Measurements from ENCODE around the gene PPM1B. TPM values are rescaled to one million over a fixed set of nuclear protein-coding genes. Genes with fewer than 3 reads are reported as not detected.

PPM1B gene
- total RNA-seq, 2 experiments from 2014 or later: 87.3 to 89.6 TPM

DNA sequence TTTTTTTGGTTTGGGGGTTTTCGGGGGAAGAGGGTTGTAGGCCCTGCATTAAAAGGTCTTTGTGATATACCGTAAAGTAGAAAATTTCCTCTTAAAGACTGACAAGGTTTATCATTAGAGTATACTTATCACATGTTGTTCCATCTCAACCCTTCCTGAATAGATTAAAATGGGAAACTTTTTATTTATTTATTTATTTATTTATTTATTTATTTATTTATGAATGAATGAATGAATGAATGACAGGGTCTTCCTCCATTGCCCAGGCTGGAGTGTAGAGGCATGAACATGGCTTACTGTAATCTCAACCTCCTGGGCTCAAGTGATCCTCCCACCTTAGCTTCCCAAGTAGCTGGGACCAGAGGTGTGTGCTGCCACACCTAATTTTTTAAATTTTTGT, 58.1 kb downstream of the PPM1B start:
- H3K27ac ChIP-seq (ENCODE audit: low read depth in 1 of 2, low read length in 2 of 2): no peak overlapping the region
- POLR2A ChIA-PET: no interaction called here
- TF ChIP-seq, protein P1, sequence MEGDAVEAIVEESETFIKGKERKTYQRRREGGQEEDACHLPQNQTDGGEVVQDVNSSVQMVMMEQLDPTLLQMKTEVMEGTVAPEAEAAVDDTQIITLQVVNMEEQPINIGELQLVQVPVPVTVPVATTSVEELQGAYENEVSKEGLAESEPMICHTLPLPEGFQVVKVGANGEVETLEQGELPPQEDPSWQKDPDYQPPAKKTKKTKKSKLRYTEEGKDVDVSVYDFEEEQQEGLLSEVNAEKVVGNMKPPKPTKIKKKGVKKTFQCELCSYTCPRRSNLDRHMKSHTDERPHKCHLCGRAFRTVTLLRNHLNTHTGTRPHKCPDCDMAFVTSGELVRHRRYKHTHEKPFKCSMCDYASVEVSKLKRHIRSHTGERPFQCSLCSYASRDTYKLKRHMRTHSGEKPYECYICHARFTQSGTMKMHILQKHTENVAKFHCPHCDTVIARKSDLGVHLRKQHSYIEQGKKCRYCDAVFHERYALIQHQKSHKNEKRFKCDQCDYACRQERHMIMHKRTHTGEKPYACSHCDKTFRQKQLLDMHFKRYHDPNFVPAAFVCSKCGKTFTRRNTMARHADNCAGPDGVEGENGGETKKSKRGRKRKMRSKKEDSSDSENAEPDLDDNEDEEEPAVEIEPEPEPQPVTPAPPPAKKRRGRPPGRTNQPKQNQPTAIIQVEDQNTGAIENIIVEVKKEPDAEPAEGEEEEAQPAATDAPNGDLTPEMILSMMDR (IDR thresholded peaks at IDR 0.05): no peak
- ATAC-seq (ENCODE audit: poor library complexity) (no peak), DNase-seq (no peak)
- no peaks in the 10 kb centered on the region for H3K4me1 ChIP-seq (ENCODE audit: insufficient read depth, low read length)
- CTCF ChIA-PET: interaction anchor here (0.7 kb wide), 2 partner anchors 14 to 135 kb away, joined by 4 to 6 read pairs; partner anchors contain the start of gene PREPL
- Mint-ChIP-seq H3K9me3 (no peaks in the 10 kb centered on the region), H3K4me3 (no peak overlapping the region), H3K27ac (peak overlapping the region; percentile 36), H3K4me1 (ENCODE audit: low read depth) (peaks cover 15% of the 10 kb centered on the region), H3K27me3 (no peaks in the 10 kb centered on the region), H3K36me3 (ENCODE audit: low read depth) (peaks cover 68% of the 10 kb centered on the region)
- H3K4me3 ChIP-seq (ENCODE audit: low read length): no peak overlapping the region
- no peaks in the 10 kb centered on the region for H3K9me3 ChIP-seq (ENCODE audit: control insufficient read depth in 1 of 2, insufficient read depth in 1 of 2, low read length in 2 of 2)
- intact Hi-C loops (cut with DNase I, micrococcal nuclease): no loop called here
- H3K36me3 ChIP-seq (ENCODE audit: insufficient read depth, low read length): peaks cover 25% of the 10 kb centered on the region
- no peaks in the 10 kb centered on the region for H3K27me3 ChIP-seq (ENCODE audit: control insufficient read depth in 1 of 2, insufficient read depth in 2 of 2, low read length in 2 of 2)

DNA sequence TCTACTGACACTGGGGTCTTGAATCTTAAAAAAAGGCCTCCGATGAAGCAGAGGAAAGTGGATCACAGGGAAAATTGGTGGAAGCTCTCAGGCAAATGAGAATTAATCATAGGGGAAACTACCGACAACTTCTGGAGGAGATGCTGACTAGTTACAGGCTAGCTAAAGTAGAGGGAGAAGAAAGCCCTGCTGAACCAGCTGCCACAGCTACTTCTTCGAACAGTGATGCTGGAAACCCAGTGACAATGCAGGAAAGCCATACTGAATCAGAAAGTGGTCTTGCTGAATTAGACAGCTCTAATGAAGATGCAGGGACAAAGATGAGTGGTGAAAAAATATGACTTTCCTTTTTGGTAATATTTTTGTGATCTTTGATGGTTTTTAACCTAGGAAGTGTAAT, 61.7 kb downstream of the PPM1B start:
- Histone ChIP-seq H3K4me1 (ENCODE audit: insufficient read depth, low read length) (no peaks in the 10 kb centered on the region), H3K9me3 (ENCODE audit: control insufficient read depth in 1 of 2, insufficient read depth in 1 of 2, low read length in 2 of 2) (no peaks in the 10 kb centered on the region), H3K36me3 (ENCODE audit: insufficient read depth, low read length) (peaks cover 18% of the 10 kb centered on the region), H3K27me3 (ENCODE audit: control insufficient read depth in 1 of 2, insufficient read depth in 2 of 2, low read length in 2 of 2) (no peaks in the 10 kb centered on the region), H3K27ac (ENCODE audit: low read depth in 1 of 2, low read length in 2 of 2) (no peak overlapping the region), H3K4me3 (ENCODE audit: low read length) (no peak overlapping the region)
- H3K4me1 Mint-ChIP-seq (ENCODE audit: low read depth): peaks cover 6% of the 10 kb centered on the region
- POLR2A ChIA-PET: no interaction called here
- CTCF ChIA-PET: no interaction called here
- H3K4me3 Mint-ChIP-seq: no peak overlapping the region
- no peak for DNase-seq
- H3K9me3 Mint-ChIP-seq: no peaks in the 10 kb centered on the region
- peaks cover 46% of the 10 kb centered on the region for H3K36me3 Mint-ChIP-seq (ENCODE audit: low read depth)
- no peak for ATAC-seq (ENCODE audit: poor library complexity)
- intact Hi-C loops (cut with DNase I, micrococcal nuclease): no loop called here
- H3K27ac Mint-ChIP-seq: peak overlapping the region; percentile 32
- H3K27me3 Mint-ChIP-seq: no peaks in the 10 kb centered on the region
- TF ChIP-seq, protein P1 (IDR thresholded peaks at IDR 0.05): no peak

DNA sequence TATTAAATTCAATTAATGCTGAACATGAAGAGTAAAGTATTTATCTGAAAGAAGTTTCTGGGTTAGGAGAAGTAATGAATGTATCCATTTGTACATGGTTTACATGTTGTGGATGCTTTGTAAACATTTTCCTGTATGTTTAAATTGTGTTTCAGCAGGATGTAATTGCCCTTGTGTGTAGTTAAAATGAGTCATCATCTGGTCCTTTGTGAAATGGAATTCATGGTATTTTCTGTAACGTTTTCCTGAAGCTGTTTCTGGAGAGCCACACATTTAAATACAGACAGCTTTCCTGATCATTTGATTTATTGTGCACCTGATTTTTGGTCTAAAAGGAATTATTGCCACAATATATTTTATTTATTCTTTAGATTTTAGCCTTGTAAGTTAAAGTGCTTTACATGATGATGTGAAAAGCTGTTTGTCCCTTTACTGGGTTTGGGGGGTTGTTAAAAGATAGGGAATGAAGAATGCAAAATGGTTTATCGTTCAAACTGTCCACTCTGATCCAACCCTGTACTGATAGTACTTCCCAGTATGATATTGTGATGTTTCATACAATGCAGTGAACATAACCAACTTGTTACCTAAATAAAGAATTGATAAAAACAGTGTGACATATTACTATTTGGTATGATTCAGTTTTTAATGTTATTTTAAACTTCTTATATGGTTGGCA, 64.9 kb downstream of the PPM1B start:
- CTCF ChIA-PET: interaction anchor here (1.4 kb wide), 1 partner anchor 11 kb away, joined by 7 read pairs; no protein-coding TSS in a partner anchor
- DNase-seq (no peak), ATAC-seq (ENCODE audit: poor library complexity) (no peak)
- intact Hi-C loops (cut with DNase I, micrococcal nuclease): no loop called here
- Mint-ChIP-seq H3K4me1 (ENCODE audit: low read depth) (peaks cover 25% of the 10 kb centered on the region), H3K4me3 (no peak overlapping the region), H3K9me3 (no peaks in the 10 kb centered on the region), H3K27me3 (no peaks in the 10 kb centered on the region), H3K36me3 (ENCODE audit: low read depth) (peaks cover 23% of the 10 kb centered on the region), H3K27ac (no peak overlapping the region)
- TF ChIP-seq, protein P1 (IDR thresholded peaks at IDR 0.05): no peak
- Histone ChIP-seq H3K36me3 (ENCODE audit: insufficient read depth, low read length) (peaks cover 6% of the 10 kb centered on the region), H3K9me3 (ENCODE audit: control insufficient read depth in 1 of 2, insufficient read depth in 1 of 2, low read length in 2 of 2) (peaks cover 0 to 4% of the 10 kb centered on the region in 2 experiments), H3K27me3 (ENCODE audit: control insufficient read depth in 1 of 2, insufficient read depth in 2 of 2, low read length in 2 of 2) (no peaks in the 10 kb centered on the region), H3K4me3 (ENCODE audit: low read length) (no peak overlapping the region), H3K27ac (ENCODE audit: low read depth in 1 of 2, low read length in 2 of 2) (no peak overlapping the region), H3K4me1 (ENCODE audit: insufficient read depth, low read length) (peaks cover 15% of the 10 kb centered on the region)
- POLR2A ChIA-PET: interaction anchor here (1.5 kb wide), 1 partner anchor 65 kb away, joined by 4 read pairs; the partner anchor contains the start of gene PPM1B
